ENCODE measurements around the gene GPR107. TPM values are rescaled to one million over a fixed set of nuclear protein-coding genes. Genes with fewer than 3 reads are reported as not detected.

GPR107 gene
- total RNA-seq, 1 donor from 2014 or later = 21.1 TPM

DNA sequence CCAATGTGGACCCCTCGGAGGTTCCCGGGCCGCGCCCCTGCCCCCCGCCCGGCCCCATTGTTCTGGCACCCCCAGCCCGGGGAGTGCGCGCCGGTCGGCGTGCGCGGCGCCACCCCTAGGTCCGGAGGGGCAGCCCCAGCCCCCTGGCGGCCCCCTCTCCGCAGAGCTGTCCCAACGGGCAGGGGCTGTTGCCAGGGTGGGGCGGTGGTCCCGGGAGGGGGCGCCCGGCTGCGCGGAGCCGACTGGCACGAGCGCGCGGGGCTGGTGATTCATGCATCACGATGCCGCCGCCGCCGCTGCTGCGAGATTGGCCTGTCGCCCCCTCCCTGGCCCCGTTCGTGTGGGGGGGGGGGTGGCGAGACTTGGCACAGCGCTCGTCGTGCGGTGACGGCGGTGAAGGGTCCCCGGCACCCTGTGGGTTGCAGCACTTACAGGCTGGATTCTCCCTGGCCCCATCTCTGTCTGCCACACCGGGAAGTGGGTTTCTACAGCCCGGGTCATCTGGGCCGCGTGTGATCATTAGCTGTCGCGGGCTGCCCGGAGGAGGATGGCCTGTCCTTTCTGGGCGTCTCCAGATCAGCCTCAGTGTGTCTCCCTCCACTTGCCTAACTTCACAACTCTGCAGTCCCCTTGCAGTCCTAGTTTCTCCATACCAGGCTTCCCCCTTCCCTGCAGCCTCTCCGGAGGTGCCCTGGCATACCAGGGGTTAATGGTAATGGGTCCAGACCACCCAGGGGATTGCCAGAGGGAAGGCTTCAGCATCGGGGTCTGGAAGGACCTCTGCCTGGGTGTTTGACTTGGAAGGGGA, 119.4 kb downstream of the GPR107 start:
- intact Hi-C loops (cut with micrococcal nuclease) = no loop called here
- ATAC-seq (no peak), DNase-seq (peak; percentile 40)

DNA sequence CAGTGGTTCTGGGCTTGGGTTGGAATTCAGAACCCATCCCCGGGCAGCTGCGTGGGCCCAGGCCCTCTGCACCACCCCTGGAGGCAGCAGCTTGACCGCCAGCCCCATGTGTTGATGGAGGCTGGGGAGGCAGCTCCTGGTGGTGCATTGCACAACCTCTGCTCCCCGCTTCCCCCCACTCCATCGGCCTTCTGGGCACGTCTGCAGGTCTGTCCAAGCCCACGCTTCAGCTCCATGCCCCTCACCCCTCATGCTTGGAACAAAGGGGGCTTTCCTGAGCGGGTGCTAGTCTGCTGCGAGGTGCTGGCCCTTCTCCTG, 119.9 kb downstream of the GPR107 start:
- ATAC-seq (no peak), DNase-seq (no peak)
- intact Hi-C loops (cut with micrococcal nuclease) = no loop called here

DNA sequence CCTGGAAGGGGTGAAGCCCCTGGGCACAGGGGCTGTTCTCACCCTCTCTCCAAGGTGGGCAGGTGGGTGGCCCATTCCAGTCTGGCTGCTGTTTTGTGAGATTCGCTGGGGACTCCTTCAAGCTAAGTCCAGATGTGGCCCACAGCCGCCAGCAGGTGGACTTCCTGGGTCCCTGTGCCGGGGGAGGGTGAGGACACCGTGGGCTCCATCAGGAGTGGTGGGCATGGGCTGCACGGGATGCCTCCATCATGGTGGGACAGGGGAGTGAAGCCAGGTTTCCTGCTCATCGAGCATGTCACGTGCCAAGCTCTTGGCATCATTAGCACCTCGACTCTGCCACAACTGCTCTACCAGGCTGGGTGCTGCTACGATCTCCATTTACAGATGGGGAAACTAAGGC, 120.3 kb downstream of the GPR107 start:
- intact Hi-C loops (cut with micrococcal nuclease) = no loop called here
- no peak for DNase-seq
- no peak for ATAC-seq

DNA sequence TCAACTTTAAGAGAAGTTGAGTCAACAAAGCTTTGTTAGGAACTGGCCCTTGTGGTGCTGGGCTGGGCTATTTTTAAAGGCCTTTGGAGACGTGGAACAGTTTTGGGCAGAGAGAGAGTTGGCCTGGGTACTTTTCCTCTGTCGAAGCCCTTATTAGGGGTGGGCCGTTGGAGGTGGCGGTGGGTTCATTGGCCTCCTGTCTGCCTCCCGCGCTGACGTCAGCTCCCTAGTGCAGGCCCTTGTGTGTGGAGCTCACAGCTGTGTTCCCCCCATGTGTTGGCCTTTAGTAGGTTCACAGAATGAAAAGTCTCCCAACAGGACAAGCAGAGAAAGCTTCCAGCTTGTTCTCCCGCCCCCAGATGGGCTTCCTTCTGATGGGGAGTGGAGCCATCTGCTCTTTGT, 121.2 kb downstream of the GPR107 start:
- no peak for DNase-seq
- no peak for ATAC-seq
- intact Hi-C loops (cut with micrococcal nuclease) = no loop called here

DNA sequence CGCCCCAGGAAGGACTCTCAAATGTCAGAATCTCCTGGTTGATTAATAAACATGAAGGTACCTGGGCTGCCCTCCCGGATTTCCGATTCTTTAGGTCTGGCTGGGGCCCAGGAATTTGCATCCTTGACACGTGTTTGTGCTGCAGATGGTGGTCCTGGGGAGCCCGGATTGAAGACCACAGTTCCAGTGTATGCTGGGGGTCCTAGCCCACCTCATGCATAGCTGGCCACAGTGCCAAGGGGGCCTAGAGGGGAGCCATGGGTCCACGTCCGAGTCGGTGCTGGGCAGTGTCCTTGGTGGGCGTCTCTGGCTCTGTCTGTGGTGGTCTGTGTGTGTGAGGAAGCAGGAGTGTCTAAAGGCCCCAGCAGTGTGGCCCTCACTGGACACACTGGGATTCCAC, 121.6 kb downstream of the GPR107 start:
- DNase-seq (no peak), ATAC-seq (no peak)
- intact Hi-C loops (cut with micrococcal nuclease) = no loop called here

DNA sequence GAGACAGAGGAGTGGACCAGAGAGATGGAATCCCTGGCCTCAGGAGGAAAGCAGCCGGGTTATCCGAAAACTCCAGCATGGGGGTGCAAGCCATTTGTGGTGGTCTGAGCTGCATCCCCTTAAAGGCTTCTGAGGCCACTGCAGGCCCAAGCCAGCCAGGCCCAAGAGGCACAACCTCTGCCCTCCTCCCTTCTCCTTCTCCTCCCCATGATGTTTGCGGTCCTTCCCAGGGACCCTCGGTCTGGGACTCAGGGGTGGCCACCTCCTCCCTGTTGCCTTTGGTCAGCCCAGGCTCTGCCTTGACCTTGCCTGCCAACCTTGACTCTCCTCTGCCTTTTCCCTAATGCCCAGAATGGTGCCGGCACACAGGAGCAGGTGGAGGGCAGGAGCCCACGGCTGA, 123.1 kb downstream of the GPR107 start:
- intact Hi-C loops (cut with micrococcal nuclease) = no loop called here
- DNase-seq = no peak
- no peak for ATAC-seq

DNA sequence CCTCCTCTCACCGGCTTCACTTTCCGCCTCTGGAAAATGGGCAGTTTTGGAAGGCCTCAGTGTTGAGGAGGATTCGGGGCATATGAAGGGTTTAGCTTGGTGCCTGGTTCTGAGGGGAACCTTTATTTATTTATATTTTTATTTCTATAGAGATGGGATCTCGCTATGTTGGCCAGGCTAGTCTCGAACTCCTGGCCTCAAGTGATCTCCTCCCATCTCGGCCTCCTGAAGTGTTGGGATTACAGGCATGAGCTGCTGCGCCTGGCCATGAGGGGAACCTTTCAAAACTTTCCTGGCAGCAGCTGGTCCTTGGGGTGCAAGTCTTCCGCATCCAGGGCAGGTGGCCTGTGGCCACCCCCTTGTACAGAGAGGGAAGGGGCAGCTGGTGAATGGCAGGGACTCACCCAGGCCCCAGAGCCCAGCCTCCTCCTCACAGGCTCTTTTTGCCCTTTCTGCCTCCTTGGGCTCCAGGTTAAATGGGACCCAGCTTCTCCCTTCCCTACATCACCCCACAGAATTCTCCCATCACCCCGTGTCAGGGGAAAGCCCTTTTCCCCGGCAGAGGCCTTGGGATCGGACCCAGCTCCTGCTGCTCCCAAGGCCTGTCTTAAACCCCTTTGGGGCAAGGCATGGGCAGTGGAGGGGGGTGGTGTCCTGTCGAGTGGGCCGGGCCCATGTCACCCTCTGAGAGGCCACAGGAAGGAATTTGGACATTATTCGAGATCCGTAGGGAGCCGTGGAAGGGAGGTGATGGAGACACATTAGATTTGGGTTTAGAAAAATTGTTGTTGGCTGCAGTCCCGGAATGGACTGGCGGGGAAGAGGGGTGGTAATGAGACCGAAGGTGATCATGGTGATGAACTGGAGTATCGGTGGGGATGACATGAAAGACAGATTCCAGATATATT, 124.4 kb downstream of the GPR107 start:
- intact Hi-C loops (cut with micrococcal nuclease) = no loop called here

GRCh38 chr9:130179331-130179907, 125.7 kb downstream of the GPR107 start:
- intact Hi-C loops (cut with micrococcal nuclease) = no loop called here
- ATAC-seq = no peak
- DNase-seq = no peak

More for the DNA sequence above, 124.4 kb downstream of the GPR107 start:
- no peak for DNase-seq
- ATAC-seq = no peak

GRCh38 chr9:130180516-130180915, 126.8 kb downstream of the GPR107 start:
- intact Hi-C loops (cut with micrococcal nuclease) = no loop called here
- no peak for DNase-seq

GRCh38 chr9:130181678-130182380, 128.1 kb downstream of the GPR107 start:
- intact Hi-C loops (cut with micrococcal nuclease) = no loop called here
- no peak for ATAC-seq
- no peak for DNase-seq

More at GRCh38 chr9:130180516-130180915, 126.8 kb downstream of the GPR107 start:
- ATAC-seq = no peak

- ATAC-seq (no peak), DNase-seq (no peak)
- intact Hi-C loops (cut with micrococcal nuclease) = no loop called here
These were observed 128.7 kb downstream of the GPR107 start for GRCh38 chr9:130182381-130182909.

DNA sequence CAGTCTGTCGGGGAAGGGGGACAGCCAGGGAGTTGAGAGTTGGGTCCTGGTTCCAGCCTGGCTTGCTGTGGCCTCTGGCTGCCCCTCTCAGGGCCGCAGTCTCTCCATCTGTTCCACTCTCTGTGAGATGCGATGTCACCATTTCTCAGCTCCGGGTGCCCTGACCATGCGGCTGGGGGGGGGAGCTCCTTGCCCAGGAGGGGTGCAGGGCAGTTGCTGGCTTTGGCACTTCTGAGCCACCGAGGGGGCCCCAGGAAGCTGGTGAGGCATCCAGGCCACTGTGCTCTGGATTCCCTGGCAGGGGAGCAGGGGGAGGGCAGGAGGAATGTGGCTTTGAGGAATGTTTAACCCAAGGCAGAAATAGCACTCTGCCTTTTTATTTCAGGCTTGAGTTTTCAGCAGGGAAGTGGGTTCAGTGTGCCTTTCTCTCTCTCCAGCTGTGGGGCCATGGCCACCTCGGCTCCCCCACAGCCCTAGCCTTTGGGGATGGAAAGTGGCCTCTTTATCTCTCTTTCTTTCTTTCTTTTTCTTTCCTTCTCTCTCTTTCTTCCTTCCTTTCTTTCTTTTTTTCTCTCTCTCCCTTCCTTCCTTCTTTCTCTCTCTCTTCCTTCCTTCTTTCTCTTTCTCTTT, 129.5 kb downstream of the GPR107 start:
- intact Hi-C loops (cut with micrococcal nuclease) = no loop called here
- no peak for DNase-seq
- ATAC-seq = no peak

GRCh38 chr9:130185017-130185416, 131.3 kb downstream of the GPR107 start:
- ATAC-seq = no peak
- DNase-seq = no peak
- intact Hi-C loops (cut with micrococcal nuclease) = no loop called here

DNA sequence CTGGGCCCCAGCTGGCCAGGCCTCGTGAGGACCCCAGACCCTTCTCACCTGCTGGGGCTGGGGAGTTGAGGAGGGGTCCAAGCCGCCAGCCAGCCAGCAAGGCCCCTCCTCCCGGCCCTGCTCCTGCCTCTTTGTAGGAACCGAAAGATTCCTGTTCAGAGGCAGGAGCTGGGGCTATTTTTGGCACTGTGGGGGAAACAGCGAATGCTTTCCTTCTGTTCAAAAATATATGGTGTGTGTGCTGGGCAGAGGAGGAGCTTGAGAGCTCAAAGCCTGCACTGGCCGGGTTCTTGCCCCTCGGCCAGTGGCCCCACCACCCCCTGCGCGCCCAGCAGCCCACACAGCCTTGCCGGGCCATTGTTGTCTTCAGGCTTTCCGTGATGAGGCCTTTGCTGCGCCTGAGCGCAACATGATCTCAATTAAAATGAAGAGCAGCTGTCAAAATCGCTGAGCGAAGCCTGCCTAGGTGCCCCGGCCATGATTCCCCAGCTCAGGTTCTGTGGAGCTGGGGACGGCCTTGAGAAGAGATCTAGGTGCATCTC, 131.9 kb downstream of the GPR107 start:
- no peak for DNase-seq
- intact Hi-C loops (cut with micrococcal nuclease) = no loop called here
- ATAC-seq = peak; percentile 12

DNA sequence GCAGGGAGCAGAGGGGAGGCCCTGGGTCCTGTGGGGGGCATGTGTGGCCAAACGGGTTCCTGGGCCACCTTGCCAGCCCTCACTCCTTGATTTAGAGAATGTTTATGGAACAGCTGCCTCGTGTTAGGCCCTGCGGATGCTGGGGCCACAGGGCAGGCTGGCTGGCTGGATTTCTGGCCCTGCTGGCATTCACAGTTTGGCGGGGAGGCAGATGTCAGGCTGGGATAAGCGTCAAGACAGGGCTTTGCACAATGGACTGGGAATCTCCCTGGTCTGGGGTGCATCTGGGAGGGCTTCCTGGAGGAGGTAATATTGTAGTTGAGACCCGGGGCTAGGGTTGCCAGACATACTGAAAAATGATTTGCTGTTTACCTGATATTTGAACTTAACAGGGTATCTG, 132.3 kb downstream of the GPR107 start:
- intact Hi-C loops (cut with micrococcal nuclease) = no loop called here
- ATAC-seq (no peak), DNase-seq (no peak)

DNA sequence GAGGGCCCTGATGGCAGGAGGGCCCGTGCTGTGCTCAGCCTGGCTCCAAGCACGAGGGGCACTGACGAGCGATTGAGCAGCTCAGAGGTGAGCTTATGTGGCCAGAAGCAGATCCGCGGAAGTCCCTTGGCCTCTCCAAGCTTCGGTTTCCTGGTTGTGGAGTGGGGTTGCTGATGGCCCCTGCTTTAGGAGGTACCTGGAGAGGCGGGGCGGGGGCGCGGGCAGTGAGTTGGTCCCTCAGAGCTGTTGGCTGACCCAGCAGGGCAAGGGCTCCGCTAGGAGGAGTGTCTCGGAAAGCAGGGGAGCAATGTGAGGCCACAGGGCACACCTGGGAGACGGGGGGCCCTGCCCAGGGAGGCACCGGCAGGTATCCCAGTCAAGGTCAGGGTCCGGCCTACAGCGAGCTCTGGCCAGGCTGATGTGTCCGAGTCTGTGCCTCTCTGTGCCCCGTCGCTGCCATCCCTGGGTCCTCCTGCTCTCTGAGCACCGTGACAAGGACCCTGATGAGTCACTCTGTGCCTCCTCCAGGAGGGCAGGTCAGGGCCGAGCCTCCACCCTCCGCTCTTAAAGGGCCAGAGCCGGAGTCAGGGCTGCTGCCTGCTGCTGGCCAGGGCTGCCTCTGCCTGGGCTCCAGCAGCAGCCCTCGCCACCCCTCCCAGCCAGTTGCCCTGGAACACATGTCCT, 133.3 kb downstream of the GPR107 start:
- intact Hi-C loops (cut with micrococcal nuclease) = no loop called here
- ATAC-seq (peak; percentile 85), DNase-seq (no peak)

- intact Hi-C loops (cut with micrococcal nuclease) = no loop called here
- DNase-seq (no peak), ATAC-seq (no peak)
These were observed 133.8 kb downstream of the GPR107 start for GRCh38 chr9:130187523-130187846.

GRCh38 chr9:130188860-130189481, 135.3 kb downstream of the GPR107 start:
- ATAC-seq (no peak), DNase-seq (no peak)
- intact Hi-C loops (cut with micrococcal nuclease) = no loop called here

Measured in left ventricle myocardium superior (tissue), 1 donor.